Measurements from ENCODE around the gene GLP2R. TPM values are rescaled to one million over a fixed set of nuclear protein-coding genes. Genes with fewer than 3 reads are reported as not detected.

GLP2R gene
- total RNA-seq, 4 donors from 2014 or later, result 0.54 to 3.3 (median 1.2) TPM

- Histone ChIP-seq H3K36me3 (no peaks in the 10 kb centered on the region), H3K4me3 (replicated peaks in 1 of 3) (no peak overlapping the region), H3K27ac (no peak overlapping the region), H3K4me1 (no peaks in the 10 kb centered on the region), H3K9me3 (no peaks in the 10 kb centered on the region), H3K27me3 (no peaks in the 10 kb centered on the region)
- DNase-seq, result no peak
- WGBS, 2 donors, result 73 to 81% methylated on average over 8 of the region's 8 CpGs
- intact Hi-C loops (cut with DNase I), result no loop called here
- TF ChIP-seq POLR2A (IDR thresholded peaks at IDR 0.05) (no peak), CTCF (IDR thresholded peaks at IDR 0.05) (no peak)
These were observed 18.4 kb downstream of the GLP2R start for GRCh38 chr17:9844153-9844552.

GRCh38 chr17:9845306-9845705, 19.6 kb downstream of the GLP2R start:
- Histone ChIP-seq H3K4me3 (replicated peaks in 1 of 3) (no peak overlapping the region), H3K9me3 (no peaks in the 10 kb centered on the region), H3K27ac (no peak overlapping the region), H3K4me1 (no peaks in the 10 kb centered on the region), H3K27me3 (no peaks in the 10 kb centered on the region), H3K36me3 (no peaks in the 10 kb centered on the region)
- WGBS, 2 donors, result 87 to 90% methylated on average over 4 of the region's 4 CpGs
- DNase-seq, result no peak
- TF ChIP-seq POLR2A (IDR thresholded peaks at IDR 0.05), result no peak
- TF ChIP-seq CTCF (IDR thresholded peaks at IDR 0.05), result no peak
- intact Hi-C loops (cut with DNase I), result no loop called here

- TF ChIP-seq CTCF (IDR thresholded peaks at IDR 0.05) (no peak), POLR2A (IDR thresholded peaks at IDR 0.05) (no peak)
- intact Hi-C loops (cut with DNase I), result no loop called here
- no peaks in the 10 kb centered on the region for H3K36me3 ChIP-seq
- no peak for DNase-seq
- H3K4me3 ChIP-seq (replicated peaks in 1 of 3), result no peak overlapping the region
- H3K27me3 ChIP-seq, result no peaks in the 10 kb centered on the region
- no peak overlapping the region for H3K27ac ChIP-seq
- H3K4me1 ChIP-seq, result no peaks in the 10 kb centered on the region
- no peaks in the 10 kb centered on the region for H3K9me3 ChIP-seq
- WGBS, 2 donors, result 56 to 57% methylated on average over 5 of the region's 5 CpGs
These were observed 24.4 kb downstream of the GLP2R start for GRCh38 chr17:9850151-9850550.

- Histone ChIP-seq H3K4me1 (no peaks in the 10 kb centered on the region), H3K27ac (no peak overlapping the region), H3K36me3 (no peaks in the 10 kb centered on the region), H3K4me3 (replicated peaks in 1 of 3) (no peak overlapping the region), H3K9me3 (no peaks in the 10 kb centered on the region), H3K27me3 (no peaks in the 10 kb centered on the region)
- 81 to 83% methylated on average over 5 of the region's 5 CpGs for WGBS, 2 donors
- intact Hi-C loops (cut with DNase I), result no loop called here
- TF ChIP-seq CTCF (IDR thresholded peaks at IDR 0.05) (no peak), POLR2A (IDR thresholded peaks at IDR 0.05) (no peak)
- no peak for DNase-seq
These were observed 28.5 kb downstream of the GLP2R start for GRCh38 chr17:9854255-9854654.

- H3K27me3 ChIP-seq, result no peaks in the 10 kb centered on the region
- no peaks in the 10 kb centered on the region for H3K4me1 ChIP-seq
- no peaks in the 10 kb centered on the region for H3K36me3 ChIP-seq
- WGBS, 2 donors, result 83 to 88% methylated on average over 4 of the region's 4 CpGs
- no peaks in the 10 kb centered on the region for H3K9me3 ChIP-seq
- no peak overlapping the region for H3K4me3 ChIP-seq (replicated peaks in 1 of 3)
- TF ChIP-seq POLR2A (IDR thresholded peaks at IDR 0.05) (no peak), CTCF (IDR thresholded peaks at IDR 0.05) (no peak)
- no peak overlapping the region for H3K27ac ChIP-seq
- no peak for DNase-seq
- intact Hi-C loops (cut with DNase I), result no loop called here
These were observed 29.3 kb downstream of the GLP2R start for GRCh38 chr17:9855036-9855435.
